Glomerular visceral epithelial cell (primary cell): ENCODE results near the gene NEAT1.

Experiments
- DNase-seq: peaks from one replicate; pipeline ENCODE4 v3.0.0-alpha.2; 2016; ENCODE audit errors: extremely low spot score

The NEAT1 gene

DNA sequence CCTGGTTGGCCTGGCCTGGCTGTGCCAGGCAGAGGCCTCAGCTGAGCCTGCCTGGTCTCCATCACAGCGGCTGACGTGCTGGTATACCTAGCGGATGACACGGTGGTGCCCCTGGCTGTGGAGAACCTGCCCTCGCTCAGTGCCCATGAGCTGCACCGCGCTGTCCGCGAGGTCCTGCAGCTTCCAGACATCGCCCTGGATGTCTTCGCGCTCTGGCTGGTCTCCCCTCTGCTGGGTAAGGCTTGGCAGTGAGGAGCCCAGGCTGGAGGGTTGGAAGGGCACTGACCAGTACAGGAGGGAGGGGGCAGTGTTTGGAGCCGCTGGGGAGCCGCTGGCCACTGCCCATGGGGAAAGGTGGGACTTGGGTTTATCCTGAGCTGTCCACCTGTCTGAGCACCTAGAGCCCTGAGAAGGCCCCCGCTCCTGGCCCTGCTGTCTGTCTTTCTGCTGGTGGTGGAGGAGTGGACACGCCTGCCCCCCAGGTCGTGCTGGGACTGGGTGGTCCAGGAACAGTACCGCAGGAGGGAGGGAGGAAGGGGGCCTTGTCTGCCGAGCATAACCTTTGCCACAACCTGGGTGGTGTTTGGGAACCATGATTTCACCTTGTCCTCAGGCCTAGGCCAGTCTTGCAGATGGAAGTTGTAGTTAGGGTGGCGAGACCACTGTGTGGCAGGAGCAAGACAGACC is 33.2 kb upstream of the NEAT1 start:
- no peak for DNase-seq

DNA sequence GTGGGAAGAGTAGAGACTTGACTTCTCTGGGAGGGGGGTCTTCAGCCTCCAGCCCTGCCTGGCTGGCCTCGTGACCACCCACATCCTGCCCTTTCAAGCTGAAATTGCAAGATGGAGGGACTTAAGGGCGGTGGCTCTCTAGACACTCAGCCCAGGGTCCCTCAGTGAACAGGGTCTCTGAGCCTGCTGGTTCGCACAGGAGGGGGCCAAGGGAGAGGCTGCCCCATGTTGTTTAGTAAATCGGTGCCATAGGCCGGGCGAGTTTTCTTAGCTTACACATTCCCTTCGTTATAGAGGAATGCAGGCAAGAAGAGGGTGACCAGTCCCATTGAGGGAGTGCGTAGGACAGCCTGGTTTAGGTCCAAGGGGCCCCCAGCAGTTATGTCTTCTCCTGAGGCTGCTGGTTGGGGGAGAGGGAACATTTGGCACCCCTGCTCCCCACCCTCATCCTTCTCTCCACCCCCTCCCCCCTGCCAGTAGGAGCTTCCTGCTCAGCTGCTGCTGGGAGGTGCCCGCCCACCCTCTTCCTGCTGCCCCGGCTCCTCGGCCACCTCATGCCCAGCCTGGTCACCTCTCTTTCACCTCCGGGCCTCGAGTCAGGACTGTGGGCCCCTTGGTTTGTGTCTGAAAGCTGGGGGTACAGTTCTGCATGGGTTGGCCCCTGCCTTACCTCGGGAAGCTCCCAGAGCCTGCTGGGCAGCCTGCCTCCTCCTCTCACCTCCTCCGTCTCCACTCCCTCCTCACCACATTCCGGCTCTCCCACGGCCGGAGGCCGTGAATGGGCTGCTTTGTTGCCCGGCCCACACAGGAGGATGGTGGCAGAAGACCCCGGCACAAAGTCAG is 32.3 kb upstream of the NEAT1 start:
- no peak for DNase-seq

DNA sequence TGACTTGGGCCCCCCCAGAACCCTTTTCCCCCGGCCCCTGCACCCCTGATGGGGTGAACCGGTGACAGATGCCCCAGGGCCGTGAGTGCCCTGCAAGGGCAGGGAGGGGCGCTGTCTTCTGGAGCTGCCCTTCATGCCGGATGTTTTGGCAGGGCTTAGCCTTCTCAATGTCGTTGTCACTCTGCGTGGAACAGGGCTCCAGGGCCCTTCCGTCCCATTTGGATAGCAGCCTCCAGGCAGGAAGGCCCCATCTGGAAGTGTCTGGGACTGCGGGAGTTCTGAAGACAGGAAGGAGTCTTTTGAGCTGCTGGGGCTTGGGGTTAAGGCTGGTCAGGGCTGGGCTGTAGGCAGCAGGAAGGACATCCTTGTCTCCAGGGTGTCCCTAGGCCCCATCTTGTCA is 31.6 kb upstream of the NEAT1 start:
- no peak for DNase-seq

DNA sequence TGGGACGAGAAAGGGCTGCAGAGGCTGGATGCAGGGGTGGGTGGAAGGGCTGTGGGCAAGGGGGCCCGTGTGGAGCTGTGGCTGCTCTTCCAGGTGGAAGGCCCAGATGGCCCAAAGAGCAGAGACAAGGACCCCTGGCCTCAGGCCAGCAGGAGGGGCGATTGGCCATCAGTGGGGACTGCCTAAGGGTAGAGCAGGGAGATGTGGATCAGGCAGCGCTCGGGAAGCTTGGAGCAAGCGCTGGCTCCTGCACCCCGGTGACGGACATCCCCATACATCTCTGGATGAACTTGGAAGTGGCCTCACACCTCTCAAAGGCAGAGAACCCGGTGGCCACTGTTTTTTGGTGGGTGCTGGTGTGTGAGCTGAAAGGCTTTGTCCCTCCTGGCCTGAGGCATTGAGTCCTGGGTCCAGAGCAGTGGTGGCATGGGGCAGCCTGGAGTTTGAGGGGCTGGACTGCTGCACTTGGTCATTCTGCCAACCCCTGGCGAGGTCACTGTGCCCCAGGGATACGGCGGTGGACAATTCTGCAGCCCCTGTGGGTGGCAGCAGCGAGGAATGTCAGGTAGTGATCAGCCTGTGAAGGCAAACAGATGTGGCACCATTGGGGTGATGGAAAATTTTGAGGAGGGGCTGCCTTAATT is 30.3 kb upstream of the NEAT1 start:
- DNase-seq, result no peak

DNA sequence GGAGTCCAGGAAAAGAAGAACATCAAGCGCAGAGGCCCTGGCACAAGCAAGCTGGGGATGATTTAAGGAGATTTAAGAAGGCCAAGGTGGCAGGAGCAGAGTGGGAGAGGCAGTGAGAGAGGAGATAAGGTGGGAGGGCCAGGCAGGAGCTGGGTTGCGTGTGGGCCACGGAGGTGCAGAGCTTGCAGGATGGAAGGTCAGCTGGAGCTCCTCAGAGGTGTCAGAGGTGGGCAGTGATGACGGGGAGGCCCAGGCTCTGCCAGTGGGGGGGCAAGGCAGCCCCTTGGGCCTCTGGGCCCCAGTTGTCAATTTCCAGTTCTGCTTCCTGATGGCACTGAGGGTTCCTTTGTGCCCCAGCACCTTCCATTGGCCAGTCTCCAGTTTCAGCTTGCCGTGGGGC is 29.7 kb upstream of the NEAT1 start:
- DNase-seq, result no peak

DNA sequence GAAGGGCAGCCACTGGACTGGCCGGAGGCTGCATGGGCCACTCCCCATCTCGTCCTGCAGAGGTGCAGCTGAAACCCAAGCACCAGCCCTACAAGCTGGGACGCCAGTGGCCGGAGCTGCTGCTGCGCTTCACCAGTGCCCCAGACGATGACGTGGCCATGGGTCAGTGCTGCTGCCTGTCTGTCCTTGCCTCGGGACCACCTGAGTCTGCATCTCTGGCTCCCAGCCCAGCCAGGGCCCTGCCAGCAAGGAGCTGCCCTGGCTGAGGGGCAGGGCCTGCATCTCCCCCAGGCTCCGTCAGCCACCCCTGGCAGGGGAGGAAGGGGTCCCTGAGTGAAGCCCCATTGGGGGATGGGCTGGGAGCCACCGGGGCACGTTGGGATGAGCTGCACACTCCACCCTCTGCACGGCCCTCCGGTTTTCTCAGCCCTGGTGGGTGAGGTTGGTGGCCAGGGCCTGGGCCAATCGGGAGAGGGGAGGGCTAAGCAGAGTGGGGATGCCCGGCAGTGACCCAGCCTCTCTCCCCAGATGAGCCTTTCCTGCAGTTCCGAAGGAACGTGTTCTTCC is 29.0 kb upstream of the NEAT1 start:
- DNase-seq, result no peak

DNA sequence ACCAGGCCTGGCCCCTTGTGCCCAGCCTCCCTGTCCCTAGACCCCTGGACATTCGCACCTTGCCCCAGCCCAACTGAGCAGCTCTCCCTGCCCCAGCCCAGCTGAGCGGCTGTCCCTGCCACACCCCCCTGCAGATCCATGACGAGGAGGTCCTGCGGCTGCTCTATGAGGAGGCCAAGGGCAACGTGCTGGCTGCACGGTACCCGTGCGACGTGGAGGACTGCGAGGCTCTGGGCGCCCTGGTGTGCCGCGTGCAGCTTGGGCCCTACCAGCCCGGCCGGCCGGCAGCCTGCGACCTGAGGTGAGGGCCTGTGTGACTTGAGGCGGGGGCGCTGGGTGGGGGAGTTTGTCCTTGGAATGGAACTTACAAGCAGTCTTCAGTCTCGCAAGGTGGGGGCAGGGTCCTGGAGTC is 28.5 kb upstream of the NEAT1 start:
- DNase-seq, result no peak

DNA sequence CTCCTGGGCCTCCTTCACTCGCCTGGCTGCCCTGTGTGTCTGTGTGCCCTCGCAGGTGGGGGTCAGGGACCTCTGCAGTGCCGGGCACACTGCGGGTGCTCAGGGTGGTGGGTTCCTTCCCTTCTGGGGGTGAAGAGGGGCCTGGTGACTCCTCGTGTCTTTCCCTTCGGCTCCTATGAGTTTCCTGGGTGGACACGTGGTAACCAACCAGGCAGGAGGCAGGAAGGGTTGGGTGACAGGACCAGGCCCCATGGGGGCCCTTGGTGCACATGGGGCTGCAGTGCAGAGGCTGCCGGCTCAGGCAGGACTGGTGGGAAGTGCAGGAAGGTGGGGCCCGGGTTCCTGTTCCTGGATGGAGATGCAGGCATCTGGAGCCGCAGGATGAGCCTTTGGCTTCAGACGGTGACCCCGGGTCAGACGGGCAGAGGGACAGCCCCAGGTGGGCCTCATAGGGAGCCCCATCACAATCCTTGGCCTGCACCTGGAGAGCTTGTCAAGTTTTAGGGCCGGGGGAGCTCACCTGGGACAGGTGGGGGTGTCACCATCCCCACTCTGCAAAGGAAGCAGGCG is 26.6 kb upstream of the NEAT1 start:
- DNase-seq, result no peak

DNA sequence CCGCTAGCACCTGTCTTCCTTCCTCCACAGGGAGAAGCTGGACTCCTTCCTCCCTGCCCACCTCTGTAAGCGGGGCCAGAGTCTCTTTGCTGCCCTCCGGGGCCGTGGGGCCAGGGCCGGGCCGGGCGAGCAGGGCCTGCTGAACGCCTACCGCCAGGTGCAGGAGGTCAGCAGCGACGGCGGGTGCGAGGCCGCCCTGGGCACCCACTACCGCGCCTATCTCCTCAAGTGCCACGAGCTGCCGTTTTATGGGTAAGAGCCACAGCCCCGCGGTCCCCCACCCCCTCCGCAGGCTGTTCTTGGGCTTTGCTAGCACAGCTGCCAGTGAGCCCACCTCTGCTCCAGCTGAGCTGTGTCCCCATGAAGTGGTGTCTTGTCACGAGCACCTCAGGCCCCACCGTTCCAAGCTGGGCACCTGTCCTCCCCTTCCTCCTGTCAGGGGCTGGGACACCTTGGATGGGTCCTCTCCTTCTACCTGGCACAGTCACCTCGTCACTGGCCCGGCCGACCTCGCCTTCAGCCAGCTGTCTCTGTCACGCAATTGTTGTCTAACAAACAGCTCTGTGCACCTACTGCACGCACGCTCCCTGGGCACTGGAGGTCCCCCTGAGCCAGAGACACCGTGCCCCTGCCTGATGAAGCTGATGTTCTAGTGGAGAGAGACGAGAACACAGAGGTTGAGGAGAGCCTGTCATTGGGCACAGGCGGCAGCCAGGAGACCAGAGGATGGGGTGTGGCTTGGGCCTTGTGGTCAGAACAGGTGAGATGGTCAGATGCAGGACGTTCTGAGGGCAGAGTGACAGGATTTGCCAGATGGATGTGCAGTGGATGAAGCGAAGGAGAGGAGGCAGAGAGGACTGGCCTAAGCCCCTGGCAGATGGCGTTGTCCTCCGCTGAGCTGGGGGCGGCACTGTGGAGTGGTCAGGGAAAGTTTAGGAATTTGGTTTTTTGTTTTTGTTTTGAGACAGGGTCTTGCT is 25.5 kb upstream of the NEAT1 start:
- DNase-seq, result no peak

DNA sequence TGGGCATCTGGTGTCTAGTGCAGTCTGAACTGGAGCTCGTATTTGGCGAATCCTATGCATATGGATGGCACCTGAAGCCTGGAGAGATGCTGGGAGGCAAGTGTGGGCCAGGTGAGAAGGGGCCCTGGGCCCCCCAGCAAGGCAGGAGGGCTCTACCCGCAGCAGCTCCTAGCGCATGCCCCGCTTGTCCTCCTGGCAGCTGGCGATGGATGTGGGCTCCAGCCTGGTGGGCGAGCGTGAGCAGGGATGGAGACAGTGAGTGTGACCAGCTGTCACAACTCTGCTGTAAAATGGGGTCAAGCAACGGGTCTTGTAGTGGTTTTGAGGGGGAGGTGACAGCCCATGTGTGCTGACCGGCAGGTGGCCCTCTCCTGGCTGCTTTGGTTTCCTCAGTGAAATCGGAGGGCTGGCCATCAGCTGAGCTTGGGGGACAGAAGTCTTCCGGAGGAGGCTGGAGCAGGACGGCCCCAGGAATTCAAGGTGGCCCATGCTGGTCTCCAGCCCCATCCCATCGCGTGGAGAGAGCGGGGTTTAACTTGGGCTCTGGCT is 24.2 kb upstream of the NEAT1 start:
- no peak for DNase-seq

DNA sequence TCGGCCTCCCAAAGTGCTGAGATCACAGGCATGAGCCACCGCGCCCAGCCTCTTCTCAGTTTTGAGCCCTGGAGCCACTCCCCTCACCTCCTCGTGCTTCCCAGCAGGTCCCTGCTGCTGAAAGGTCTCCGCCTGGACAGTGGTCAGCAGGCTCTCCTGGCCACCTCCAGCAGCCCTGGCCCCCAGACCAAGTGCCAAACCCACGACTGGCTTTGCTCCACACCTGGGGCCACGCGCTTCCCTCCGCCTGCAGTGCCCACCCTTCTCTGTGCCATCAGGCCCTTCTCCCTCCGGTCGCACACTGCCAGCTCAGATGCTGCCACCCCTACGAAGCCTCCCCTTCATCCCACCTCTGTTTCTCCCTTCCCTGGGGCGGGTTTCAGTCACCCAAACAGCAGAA is 23.3 kb upstream of the NEAT1 start:
- DNase-seq, result no peak

DNA sequence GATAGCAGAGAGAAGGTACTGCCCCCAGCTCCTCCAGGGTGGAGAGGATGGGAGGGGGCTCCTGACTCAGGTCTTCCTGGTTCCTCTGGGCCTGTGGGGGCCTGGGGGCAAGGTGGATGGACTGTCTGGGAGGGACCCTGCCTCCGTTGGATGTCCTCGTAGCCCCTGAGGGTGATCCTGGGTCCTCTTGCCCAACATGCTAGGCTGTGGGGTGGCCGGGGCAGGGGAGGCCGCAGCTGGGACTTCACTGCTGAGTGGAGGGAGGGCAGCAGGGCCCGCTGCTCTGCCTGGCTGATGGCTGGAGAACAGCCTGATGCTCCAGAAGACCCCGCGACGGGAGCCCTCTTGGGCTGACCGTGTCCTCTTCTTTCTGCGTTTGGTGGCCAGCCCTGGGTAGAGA is 22.8 kb upstream of the NEAT1 start:
- DNase-seq, result no peak

DNA sequence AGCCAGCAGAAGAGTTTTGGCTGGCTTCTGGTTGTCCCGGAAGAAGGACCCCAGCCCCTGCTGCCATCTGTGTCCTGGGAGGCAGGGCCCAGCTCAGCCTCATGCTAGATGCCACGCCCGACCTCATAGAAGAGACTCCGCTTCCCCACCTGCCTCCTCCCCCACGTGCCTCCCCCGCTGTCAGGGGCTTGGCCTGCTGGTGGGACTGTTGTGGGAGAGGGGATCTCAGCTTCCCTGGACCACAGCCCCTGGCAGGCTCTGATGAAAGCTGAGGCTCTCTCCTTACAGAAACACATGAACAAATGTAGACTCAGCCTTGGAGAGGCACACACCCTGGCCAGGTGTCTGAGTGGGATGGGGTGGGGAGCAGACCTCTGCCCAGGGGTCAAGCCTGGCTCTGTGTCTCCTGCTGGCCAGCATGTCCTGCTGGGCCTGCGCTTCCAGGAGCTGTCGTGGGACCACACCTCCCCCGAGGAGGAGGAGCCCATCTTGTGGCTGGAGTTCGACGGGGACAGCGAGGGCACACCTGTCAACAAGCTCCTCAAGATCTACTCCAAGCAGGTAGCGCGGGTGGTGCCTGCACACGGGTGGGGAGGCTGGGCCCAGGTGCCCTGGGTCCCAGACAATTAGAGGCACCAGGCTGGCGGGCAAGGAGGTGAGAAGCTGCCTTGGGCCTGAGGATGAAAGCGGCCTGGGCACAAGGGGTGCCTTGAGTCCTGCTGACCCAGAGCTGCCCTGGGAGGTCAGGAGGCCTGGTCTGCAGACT is 22.1 kb upstream of the NEAT1 start:
- DNase-seq, result no peak

DNA sequence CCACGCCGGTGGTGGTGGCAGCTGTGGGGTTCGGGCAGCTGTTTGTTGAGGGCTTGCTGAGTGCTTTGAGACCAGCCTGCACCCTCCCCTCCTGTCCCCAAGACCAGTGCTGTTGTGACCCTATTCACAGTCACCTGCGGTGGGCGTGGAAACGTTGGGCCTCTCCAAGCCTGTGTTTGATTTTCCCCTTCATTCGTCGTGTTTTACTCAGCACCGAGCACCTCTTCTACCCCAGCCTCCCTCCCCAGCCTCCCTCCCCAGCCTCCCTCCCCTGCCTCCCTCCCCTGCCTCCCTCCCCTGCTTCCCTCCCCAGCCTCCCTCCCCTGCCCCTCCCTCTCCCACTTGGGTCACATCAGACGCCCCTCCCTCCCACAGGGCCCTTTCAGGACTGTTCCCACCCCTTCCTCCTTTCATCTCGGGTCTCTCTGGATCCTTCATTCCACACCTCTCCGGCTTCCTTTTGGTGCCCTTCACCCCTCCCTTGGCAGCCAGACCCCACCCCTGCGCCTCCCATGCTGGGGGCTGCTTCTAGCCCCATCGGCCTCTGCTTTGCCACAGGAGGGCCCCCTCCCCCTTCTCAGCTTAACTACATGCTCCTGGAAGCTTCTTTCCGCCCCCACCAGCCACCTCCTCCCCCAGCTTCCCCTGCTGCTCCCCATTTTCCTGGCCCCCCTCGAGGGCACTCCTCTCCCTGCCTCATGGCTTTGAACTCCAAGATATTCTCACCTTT is 21.4 kb upstream of the NEAT1 start:
- DNase-seq, result no peak

DNA sequence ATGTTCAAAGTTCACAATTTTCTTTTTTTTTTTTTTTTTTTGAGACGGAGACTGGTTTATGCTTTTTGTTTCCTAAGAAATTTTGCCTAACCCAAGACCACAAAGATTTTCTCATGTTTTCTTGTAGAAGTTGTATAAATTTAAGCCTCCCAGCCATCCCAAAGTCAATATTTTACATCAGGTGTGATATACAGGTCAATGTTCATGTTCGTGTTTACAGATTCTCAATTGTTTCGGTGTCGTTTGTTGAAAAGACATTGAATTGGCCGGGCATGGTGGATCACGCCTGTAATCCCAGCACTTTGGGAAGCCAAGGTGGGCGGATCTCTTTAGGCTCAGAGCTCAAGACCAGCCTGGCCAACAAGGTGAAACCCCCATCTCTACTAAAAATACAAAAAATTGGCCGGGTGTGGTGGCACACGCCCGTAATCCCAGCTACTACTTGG is 20.8 kb upstream of the NEAT1 start:
- DNase-seq, result no peak

DNA sequence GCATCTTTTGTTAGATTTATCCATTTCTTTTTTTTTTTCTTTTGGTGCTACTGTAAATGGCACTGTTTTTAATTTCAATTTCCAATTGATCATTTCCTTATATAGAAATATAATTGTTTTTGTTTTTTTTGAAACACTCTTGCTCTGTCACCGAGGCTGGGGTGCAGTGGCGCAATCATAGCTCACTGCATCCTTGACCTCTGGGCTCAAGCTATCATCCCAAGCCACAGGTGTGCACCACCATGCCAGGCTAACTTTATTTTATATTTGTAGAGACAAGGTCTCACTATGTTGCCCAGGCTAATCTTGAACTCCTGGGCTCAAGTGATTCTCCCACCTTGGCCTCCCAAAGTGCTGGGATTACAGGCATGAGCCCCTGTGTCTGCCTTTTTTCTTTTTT is 19.8 kb upstream of the NEAT1 start:
- DNase-seq, result no peak

DNA sequence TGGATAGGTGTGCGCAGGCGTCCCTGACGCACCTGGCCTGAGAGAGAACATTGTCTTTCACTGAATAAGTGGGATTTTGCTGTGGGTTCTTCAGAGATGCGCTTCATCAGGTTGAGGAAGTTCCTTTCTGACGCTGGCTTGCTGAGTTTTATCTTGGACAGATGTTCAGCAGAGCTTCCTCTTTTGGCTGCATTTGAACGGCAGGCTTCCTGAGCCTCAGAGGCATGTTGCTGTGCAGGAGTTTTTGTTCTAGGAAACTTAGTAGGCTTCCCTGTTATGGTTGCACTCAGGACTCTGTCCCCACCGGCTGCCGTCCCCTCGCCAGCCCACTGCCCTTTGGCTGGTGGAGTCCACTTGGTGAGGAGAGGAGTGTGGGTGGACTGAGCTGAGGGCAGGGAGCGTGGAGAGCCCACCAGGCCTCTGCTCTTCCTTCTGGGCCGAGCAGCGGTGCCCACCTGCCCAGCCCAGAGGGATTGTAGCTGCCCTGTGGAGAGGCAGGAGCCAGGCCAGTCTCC is 18.9 kb upstream of the NEAT1 start:
- no peak for DNase-seq

DNA sequence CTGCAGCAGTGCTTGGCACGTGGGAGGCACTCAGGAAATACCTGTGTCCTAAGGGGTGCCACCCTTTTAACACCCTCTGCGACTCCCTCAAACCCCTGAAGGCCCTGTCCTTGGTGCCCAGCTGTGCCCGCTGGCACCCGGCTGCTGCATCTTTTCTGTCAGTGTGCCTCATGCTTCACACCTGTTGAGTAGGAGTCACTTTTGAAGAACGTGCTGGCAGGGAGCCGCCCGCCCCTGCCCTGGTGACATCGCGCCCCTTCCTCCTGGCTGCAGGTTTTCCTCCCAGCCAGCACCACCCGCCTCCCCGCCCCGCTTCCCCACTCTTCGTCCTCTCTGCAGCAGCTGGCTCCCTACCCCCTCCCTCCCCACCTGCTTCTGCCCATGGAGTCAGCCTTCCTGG is 18.4 kb upstream of the NEAT1 start:
- DNase-seq, result no peak
